ENCODE measurements around the gene KRTAP2-3. TPM values are rescaled to one million over a fixed set of nuclear protein-coding genes. Genes with fewer than 3 reads are reported as not detected.
"Not testable (repeated sequence)": the region's sequence is repeated elsewhere in the genome, so short reads cannot be mapped to it uniquely, and the experiment has no call there.

KRTAP2-3 gene
- total RNA-seq, 3 donors from 2014 or later, result not detected

GRCh38 chr17:41058741-41059140 is 1.2 kb downstream of the KRTAP2-3 start:
- no peak for TF ChIP-seq CTCF (IDR thresholded peaks at IDR 0.05)
- Histone ChIP-seq H3K4me3 (no peak overlapping the region), H3K4me1 (ENCODE audit: low read depth) (no peaks in the 10 kb centered on the region), H3K9me3 (no peaks in the 10 kb centered on the region), H3K36me3 (ENCODE audit: low read depth) (no peaks in the 10 kb centered on the region)
- intact Hi-C loops (cut with DNase I, micrococcal nuclease), result no loop called here
- ATAC-seq (no peak), DNase-seq (no peak)

GRCh38 chr17:41057547-41057946 is 2.4 kb downstream of the KRTAP2-3 start:
- no peaks in the 10 kb centered on the region for H3K9me3 ChIP-seq
- intact Hi-C loops (cut with DNase I, micrococcal nuclease), result no loop called here
- ATAC-seq (no peak), DNase-seq (no peak)
- H3K4me1 ChIP-seq (ENCODE audit: low read depth), result no peaks in the 10 kb centered on the region
- H3K4me3 ChIP-seq, result no peak overlapping the region
- no peaks in the 10 kb centered on the region for H3K36me3 ChIP-seq (ENCODE audit: low read depth)
- no peak for TF ChIP-seq CTCF (IDR thresholded peaks at IDR 0.05)

- intact Hi-C loops (cut with DNase I, micrococcal nuclease); DNase-seq; H3K36me3 ChIP-seq (ENCODE audit: low read depth); H3K9me3 ChIP-seq; H3K4me1 ChIP-seq (ENCODE audit: low read depth); H3K4me3 ChIP-seq; ATAC-seq: not testable (repeated sequence)
Measured at GRCh38 chr17:41055130-41055529, 4.8 kb downstream of the KRTAP2-3 start, which contains the start of gene KRTAP2-2. KRTAP2-2 (minus strand) TSS chr17:41055230; CDS start chr17:41055211, 19 bp downstream.

GRCh38 chr17:41054556-41054955 is 5.4 kb downstream of the KRTAP2-3 start:
- H3K36me3 ChIP-seq (ENCODE audit: low read depth); H3K9me3 ChIP-seq; H3K4me3 ChIP-seq; H3K4me1 ChIP-seq (ENCODE audit: low read depth); DNase-seq; ATAC-seq; intact Hi-C loops (cut with DNase I, micrococcal nuclease): not testable (repeated sequence)

- Histone ChIP-seq H3K36me3 (ENCODE audit: low read depth) (no peaks in the 10 kb centered on the region), H3K9me3 (no peaks in the 10 kb centered on the region), H3K4me3 (no peak overlapping the region), H3K4me1 (ENCODE audit: low read depth) (no peaks in the 10 kb centered on the region)
- intact Hi-C loops (cut with DNase I, micrococcal nuclease), result no loop called here
- DNase-seq (no peak), ATAC-seq (no peak)
- no peak for TF ChIP-seq CTCF (IDR thresholded peaks at IDR 0.05)
Measured at GRCh38 chr17:41054025-41054424, 5.9 kb downstream of the KRTAP2-3 start.

- Histone ChIP-seq H3K9me3 (no peaks in the 10 kb centered on the region), H3K4me1 (ENCODE audit: low read depth) (no peaks in the 10 kb centered on the region), H3K4me3 (no peak overlapping the region), H3K36me3 (ENCODE audit: low read depth) (no peaks in the 10 kb centered on the region)
- no peak for ATAC-seq
- no peak for DNase-seq
- intact Hi-C loops (cut with DNase I, micrococcal nuclease), result no loop called here
- TF ChIP-seq CTCF (IDR thresholded peaks at IDR 0.05), result no peak
Measured at GRCh38 chr17:41052566-41052965, 7.3 kb downstream of the KRTAP2-3 start.

- Histone ChIP-seq H3K36me3 (ENCODE audit: low read depth) (no peaks in the 10 kb centered on the region), H3K4me3 (no peak overlapping the region), H3K4me1 (ENCODE audit: low read depth) (no peaks in the 10 kb centered on the region), H3K9me3 (no peaks in the 10 kb centered on the region)
- no peak for TF ChIP-seq CTCF (IDR thresholded peaks at IDR 0.05)
- intact Hi-C loops (cut with DNase I, micrococcal nuclease), result no loop called here
- no peak for ATAC-seq
- no peak for DNase-seq
Measured at GRCh38 chr17:41049110-41049509, 10.8 kb downstream of the KRTAP2-3 start.

Measured in mucosa of descending colon (tissue), 3 donors.